ENCODE results near the gene DNHD1.

Gene DNHD1

GRCh38 chr11:6565988-6566703 is 69.1 kb downstream of the DNHD1 start:
- no peak for TF ChIP-seq POLR2AphosphoS5 (IDR thresholded peaks at IDR 0.05; ENCODE audit: low read depth)
- no peak for TF ChIP-seq GABPA (IDR thresholded peaks at IDR 0.05; ENCODE audit: low read depth)
- TF ChIP-seq, protein P1, sequence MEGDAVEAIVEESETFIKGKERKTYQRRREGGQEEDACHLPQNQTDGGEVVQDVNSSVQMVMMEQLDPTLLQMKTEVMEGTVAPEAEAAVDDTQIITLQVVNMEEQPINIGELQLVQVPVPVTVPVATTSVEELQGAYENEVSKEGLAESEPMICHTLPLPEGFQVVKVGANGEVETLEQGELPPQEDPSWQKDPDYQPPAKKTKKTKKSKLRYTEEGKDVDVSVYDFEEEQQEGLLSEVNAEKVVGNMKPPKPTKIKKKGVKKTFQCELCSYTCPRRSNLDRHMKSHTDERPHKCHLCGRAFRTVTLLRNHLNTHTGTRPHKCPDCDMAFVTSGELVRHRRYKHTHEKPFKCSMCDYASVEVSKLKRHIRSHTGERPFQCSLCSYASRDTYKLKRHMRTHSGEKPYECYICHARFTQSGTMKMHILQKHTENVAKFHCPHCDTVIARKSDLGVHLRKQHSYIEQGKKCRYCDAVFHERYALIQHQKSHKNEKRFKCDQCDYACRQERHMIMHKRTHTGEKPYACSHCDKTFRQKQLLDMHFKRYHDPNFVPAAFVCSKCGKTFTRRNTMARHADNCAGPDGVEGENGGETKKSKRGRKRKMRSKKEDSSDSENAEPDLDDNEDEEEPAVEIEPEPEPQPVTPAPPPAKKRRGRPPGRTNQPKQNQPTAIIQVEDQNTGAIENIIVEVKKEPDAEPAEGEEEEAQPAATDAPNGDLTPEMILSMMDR (IDR thresholded peaks at IDR 0.05; ENCODE audit: insufficient read depth, low read length): no peak
- TF ChIP-seq REST (IDR thresholded peaks at IDR 0.05; ENCODE audit: insufficient replicate concordance, low read depth): no peak
- no peak for TF ChIP-seq SPI1 (IDR thresholded peaks at IDR 0.05; ENCODE audit: borderline replicate concordance, low read depth)
- DNase-seq (ENCODE audit: low read depth in 1 of 2, low spot score in 1 of 2): no peak
- H3K4me3 ChIP-seq (replicated peaks; ENCODE audit: insufficient read depth, low read length): no peak overlapping the region
- no peaks in the 10 kb centered on the region for H3K27me3 ChIP-seq (ENCODE audit: insufficient read depth, poor library complexity, severe bottlenecking)
- no peak overlapping the region for H3K27ac ChIP-seq (replicated peaks)

DNA sequence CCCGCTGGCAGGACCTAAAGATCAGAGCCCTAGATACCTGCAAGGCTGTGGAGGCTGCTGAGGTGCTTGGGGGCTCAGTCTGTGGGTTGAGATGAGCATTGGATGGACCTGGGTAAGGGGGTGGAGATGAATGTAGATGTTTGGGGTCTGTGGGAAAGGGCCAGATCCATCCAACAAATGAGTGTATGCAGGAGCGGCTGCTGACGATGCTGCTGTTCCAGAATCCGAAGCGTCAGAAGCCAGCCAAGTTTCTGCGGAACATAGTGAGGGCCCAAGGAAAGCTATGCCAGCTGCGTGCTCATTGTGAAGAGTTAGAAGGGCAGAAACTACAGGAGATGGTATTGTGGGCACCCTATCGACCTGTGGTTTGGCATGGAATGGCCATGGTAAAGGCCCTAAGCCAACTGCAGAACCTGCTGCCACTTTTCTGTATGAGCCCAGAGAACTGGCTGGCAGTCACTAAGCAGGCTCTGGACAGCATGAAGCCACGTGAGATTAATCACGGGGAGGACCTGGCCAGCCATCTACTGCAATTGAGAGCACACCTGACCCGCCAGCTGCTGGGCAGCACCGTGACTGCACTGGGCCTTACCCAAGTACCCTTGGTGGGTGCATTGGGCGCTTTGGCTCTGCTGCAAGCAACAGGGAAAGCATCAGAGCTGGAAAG is 69.8 kb downstream of the DNHD1 start:
- no peak overlapping the region for H3K27ac ChIP-seq (replicated peaks)
- no peak overlapping the region for H3K4me3 ChIP-seq (replicated peaks; ENCODE audit: insufficient read depth, low read length)
- no peak for DNase-seq (ENCODE audit: low read depth in 1 of 2, low spot score in 1 of 2)
- H3K27me3 ChIP-seq (ENCODE audit: insufficient read depth, poor library complexity, severe bottlenecking): no peaks in the 10 kb centered on the region
- TF ChIP-seq, protein P1 (IDR thresholded peaks at IDR 0.05; ENCODE audit: insufficient read depth, low read length): no peak
- TF ChIP-seq REST (IDR thresholded peaks at IDR 0.05; ENCODE audit: insufficient replicate concordance, low read depth) (no peak), POLR2AphosphoS5 (IDR thresholded peaks at IDR 0.05; ENCODE audit: low read depth) (no peak), GABPA (IDR thresholded peaks at IDR 0.05; ENCODE audit: low read depth) (no peak)

- H3K27me3 ChIP-seq (ENCODE audit: insufficient read depth, poor library complexity, severe bottlenecking): no peaks in the 10 kb centered on the region
- no peak overlapping the region for H3K27ac ChIP-seq (replicated peaks)
- no peak overlapping the region for H3K4me3 ChIP-seq (replicated peaks; ENCODE audit: insufficient read depth, low read length)
- no peak for TF ChIP-seq REST (IDR thresholded peaks at IDR 0.05; ENCODE audit: insufficient replicate concordance, low read depth)
- no peak for TF ChIP-seq SPI1 (IDR thresholded peaks at IDR 0.05; ENCODE audit: borderline replicate concordance, low read depth)
- no peak for TF ChIP-seq POLR2AphosphoS5 (IDR thresholded peaks at IDR 0.05; ENCODE audit: low read depth)
- TF ChIP-seq GABPA (IDR thresholded peaks at IDR 0.05; ENCODE audit: low read depth): no peak
- TF ChIP-seq, protein P1 (IDR thresholded peaks at IDR 0.05; ENCODE audit: insufficient read depth, low read length): no peak
- no peak for DNase-seq (ENCODE audit: low read depth in 1 of 2, low spot score in 1 of 2)
Measured at GRCh38 chr11:6567371-6567745, 70.3 kb downstream of the DNHD1 start.
